ENCODE measurements around the gene ATRX. TPM values are rescaled to one million over a fixed set of nuclear protein-coding genes. Genes with fewer than 3 reads are reported as not detected.
"Not testable (repeated sequence)": the region's sequence is repeated elsewhere in the genome, so short reads cannot be mapped to it uniquely, and the experiment has no call there.

ATRX gene
- total and polyA plus RNA-seq, 12 donors, result 10.3 to 101 (median 67.1) TPM

GRCh38 chrX:77622672-77623071 is 163.3 kb downstream of the ATRX start:
- intact Hi-C loops (cut with DNase I), result no loop called here
- Histone ChIP-seq H3K9me3 (replicated peaks in 1 of 3) (no peaks in the 10 kb centered on the region), H3K27me3 (no peaks in the 10 kb centered on the region), H3K4me1 (replicated peaks in 1 of 2) (peaks cover 0 to 4% of the 10 kb centered on the region in 2 donors), H3K36me3 (replicated peaks in 1 of 2) (no peaks in the 10 kb centered on the region), H3K4me3 (no peak overlapping the region), H3K27ac (peak overlapping the region in 1 of 5 donors; percentile 6)
- DNase-seq, result no peak
- TF ChIP-seq POLR2A (IDR thresholded peaks at IDR 0.05), result no peak
- no peak for TF ChIP-seq CTCF (IDR thresholded peaks at IDR 0.05)
- 47 to 72% (median 65%) methylated on average over 8 to 9 of the region's 9 CpGs for WGBS, 4 donors

GRCh38 chrX:77622233-77622632 is 163.8 kb downstream of the ATRX start:
- intact Hi-C loops (cut with DNase I), result no loop called here
- Histone ChIP-seq H3K4me1 (replicated peaks in 1 of 2) (peaks cover 0 to 4% of the 10 kb centered on the region in 2 donors), H3K27me3 (no peaks in the 10 kb centered on the region), H3K9me3 (replicated peaks in 1 of 3) (no peaks in the 10 kb centered on the region), H3K36me3 (replicated peaks in 1 of 2) (no peaks in the 10 kb centered on the region), H3K4me3 (no peak overlapping the region), H3K27ac (peak overlapping the region in 1 of 5 donors; percentile 6)
- DNase-seq, result no peak
- TF ChIP-seq POLR2A (IDR thresholded peaks at IDR 0.05), result no peak
- no peak for TF ChIP-seq CTCF (IDR thresholded peaks at IDR 0.05)
- 47 to 88% (median 60%) methylated on average over 3 of the region's 3 CpGs for WGBS, 4 donors

GRCh38 chrX:77621453-77621852 is 164.6 kb downstream of the ATRX start:
- H3K27ac ChIP-seq; H3K9me3 ChIP-seq (replicated peaks in 1 of 3); H3K27me3 ChIP-seq; H3K4me3 ChIP-seq; DNase-seq; H3K4me1 ChIP-seq (replicated peaks in 1 of 2); intact Hi-C loops (cut with DNase I); H3K36me3 ChIP-seq (replicated peaks in 1 of 2): not testable (repeated sequence)
- 69 to 94% (median 86%) methylated on average over 2 to 5 of the region's 5 CpGs for WGBS, 4 donors

- 52 to 100% (median 84%) methylated on average over 1 of the region's 1 CpG for WGBS, 4 donors
- Histone ChIP-seq H3K4me3 (no peak overlapping the region), H3K27me3 (no peaks in the 10 kb centered on the region), H3K27ac (no peak overlapping the region), H3K4me1 (replicated peaks in 1 of 2) (peaks cover 0 to under 1% of the 10 kb centered on the region in 2 donors), H3K9me3 (replicated peaks in 1 of 3) (no peaks in the 10 kb centered on the region), H3K36me3 (replicated peaks in 1 of 2) (no peaks in the 10 kb centered on the region)
- intact Hi-C loops (cut with DNase I), result no loop called here
- DNase-seq, result no peak
- no peak for TF ChIP-seq CTCF (IDR thresholded peaks at IDR 0.05)
- no peak for TF ChIP-seq POLR2A (IDR thresholded peaks at IDR 0.05)
Measured at GRCh38 chrX:77617206-77617605, 168.8 kb downstream of the ATRX start.

GRCh38 chrX:77603635-77604336 is 182.2 kb downstream of the ATRX start:
- no peak overlapping the region for H3K4me3 ChIP-seq
- no peaks in the 10 kb centered on the region for H3K36me3 ChIP-seq (replicated peaks in 1 of 2)
- no peaks in the 10 kb centered on the region for H3K27me3 ChIP-seq
- WGBS, 4 donors, result 43 to 84% (median 60%) methylated on average over 2 of the region's 2 CpGs
- no peaks in the 10 kb centered on the region for H3K4me1 ChIP-seq (replicated peaks in 1 of 2)
- TF ChIP-seq POLR2A (IDR thresholded peaks at IDR 0.05), result no peak
- TF ChIP-seq CTCF (IDR thresholded peaks at IDR 0.05), result no peak
- H3K27ac ChIP-seq, result no peak overlapping the region
- intact Hi-C loops (cut with DNase I), result no loop called here
- no peak for DNase-seq
- no peaks in the 10 kb centered on the region for H3K9me3 ChIP-seq (replicated peaks in 1 of 3)

Measured in adrenal gland (tissue), 12 donors.